ENCODE results near the gene NEUROD2. TPM values are rescaled to one million over a fixed set of nuclear protein-coding genes. Genes with fewer than 3 reads are reported as not detected.

NEUROD2 gene
- total and polyA plus RNA-seq, 2 experiments from 2014 or later: not detected

DNA sequence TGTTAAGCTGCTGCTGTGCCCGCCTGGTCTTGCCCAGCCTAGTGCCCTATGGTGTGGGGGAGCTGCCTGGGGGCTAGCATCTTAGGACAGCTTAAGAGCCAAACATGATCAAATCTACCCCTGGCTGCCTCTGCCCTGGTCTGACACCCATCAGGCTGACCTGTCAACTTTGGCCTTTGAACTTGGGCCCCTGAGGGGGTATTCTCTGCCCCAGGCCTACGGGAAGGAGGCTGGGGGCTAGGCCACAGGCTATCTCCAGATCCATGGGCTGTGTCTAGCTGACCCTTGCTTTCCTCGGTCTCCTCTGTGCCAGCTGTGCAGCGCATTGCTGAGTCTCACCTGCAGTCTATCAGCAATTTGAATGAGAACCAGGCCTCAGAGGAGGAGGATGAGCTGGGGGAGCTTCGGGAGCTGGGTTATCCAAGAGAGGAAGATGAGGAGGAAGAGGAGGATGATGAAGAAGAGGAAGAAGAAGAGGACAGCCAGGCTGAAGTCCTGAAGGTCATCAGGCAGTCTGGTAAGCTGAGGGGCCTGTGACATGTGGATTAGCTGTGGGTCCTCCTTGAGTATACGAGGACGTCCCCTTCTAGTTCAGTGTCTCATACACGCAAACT lies 26.0 kb upstream of the NEUROD2 start (continued):
- TF ChIP-seq, protein P1, sequence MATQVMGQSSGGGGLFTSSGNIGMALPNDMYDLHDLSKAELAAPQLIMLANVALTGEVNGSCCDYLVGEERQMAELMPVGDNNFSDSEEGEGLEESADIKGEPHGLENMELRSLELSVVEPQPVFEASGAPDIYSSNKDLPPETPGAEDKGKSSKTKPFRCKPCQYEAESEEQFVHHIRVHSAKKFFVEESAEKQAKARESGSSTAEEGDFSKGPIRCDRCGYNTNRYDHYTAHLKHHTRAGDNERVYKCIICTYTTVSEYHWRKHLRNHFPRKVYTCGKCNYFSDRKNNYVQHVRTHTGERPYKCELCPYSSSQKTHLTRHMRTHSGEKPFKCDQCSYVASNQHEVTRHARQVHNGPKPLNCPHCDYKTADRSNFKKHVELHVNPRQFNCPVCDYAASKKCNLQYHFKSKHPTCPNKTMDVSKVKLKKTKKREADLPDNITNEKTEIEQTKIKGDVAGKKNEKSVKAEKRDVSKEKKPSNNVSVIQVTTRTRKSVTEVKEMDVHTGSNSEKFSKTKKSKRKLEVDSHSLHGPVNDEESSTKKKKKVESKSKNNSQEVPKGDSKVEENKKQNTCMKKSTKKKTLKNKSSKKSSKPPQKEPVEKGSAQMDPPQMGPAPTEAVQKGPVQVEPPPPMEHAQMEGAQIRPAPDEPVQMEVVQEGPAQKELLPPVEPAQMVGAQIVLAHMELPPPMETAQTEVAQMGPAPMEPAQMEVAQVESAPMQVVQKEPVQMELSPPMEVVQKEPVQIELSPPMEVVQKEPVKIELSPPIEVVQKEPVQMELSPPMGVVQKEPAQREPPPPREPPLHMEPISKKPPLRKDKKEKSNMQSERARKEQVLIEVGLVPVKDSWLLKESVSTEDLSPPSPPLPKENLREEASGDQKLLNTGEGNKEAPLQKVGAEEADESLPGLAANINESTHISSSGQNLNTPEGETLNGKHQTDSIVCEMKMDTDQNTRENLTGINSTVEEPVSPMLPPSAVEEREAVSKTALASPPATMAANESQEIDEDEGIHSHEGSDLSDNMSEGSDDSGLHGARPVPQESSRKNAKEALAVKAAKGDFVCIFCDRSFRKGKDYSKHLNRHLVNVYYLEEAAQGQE (IDR thresholded peaks at IDR 0.05; ENCODE audit: unreplicated experiment): no peak
- TF ChIP-seq STAT1 (IDR thresholded peaks at IDR 0.05; ENCODE audit: unreplicated experiment) (no peak), JUNB (IDR thresholded peaks at IDR 0.05; ENCODE audit: unreplicated experiment) (no peak), NANOG (IDR thresholded peaks at IDR 0.05; ENCODE audit: borderline replicate concordance) (no peak), EZH2 (IDR thresholded peaks at IDR 0.05; ENCODE audit: low read depth, unreplicated experiment) (no peak)
- TF ChIP-seq, protein P2, sequence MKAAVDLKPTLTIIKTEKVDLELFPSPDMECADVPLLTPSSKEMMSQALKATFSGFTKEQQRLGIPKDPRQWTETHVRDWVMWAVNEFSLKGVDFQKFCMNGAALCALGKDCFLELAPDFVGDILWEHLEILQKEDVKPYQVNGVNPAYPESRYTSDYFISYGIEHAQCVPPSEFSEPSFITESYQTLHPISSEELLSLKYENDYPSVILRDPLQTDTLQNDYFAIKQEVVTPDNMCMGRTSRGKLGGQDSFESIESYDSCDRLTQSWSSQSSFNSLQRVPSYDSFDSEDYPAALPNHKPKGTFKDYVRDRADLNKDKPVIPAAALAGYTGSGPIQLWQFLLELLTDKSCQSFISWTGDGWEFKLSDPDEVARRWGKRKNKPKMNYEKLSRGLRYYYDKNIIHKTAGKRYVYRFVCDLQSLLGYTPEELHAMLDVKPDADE (IDR thresholded peaks at IDR 0.05): no peak

DNA sequence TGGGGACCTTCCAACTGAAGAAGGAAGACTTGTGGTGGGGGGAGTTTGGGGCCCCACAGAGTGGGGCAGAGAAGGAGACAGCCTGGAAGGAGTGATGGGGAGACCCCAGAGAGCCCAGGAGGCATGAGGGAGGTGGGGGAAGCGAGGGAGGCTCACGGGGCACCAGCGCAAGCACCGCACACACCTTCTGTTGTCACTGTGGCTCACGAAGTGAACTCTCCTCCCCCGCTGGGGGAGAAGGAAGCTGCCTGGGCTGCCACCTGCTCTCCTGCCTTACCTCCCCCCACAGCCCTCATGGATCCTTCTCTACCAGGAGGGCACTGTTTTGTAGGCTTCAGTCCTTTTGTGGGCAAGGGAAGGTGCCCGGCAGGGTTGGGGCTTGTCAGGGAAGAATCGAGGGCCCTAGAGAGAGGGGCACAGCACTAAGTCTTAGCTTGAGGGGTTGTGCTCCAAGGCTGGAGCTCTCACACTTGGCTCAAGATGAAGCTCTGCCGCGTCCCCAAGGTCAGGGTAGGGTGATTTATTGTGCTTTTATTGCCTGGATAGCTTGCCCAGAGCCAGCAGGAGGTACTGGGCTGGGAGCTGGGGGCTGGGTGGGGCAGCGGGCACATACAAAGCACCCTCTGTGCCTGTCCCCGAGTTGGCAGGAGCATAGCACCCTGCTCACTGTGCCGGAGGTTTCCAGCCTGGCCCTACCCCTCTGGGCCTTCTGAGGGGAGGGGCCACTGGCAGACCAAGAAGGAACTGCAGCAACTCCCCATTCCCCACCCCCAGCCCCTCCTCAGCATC lies 24.6 kb upstream of the NEUROD2 start:
- Mint-ChIP-seq H3K9me3 (no peaks in the 10 kb centered on the region), H3K4me3 (peak overlapping the region; percentile 35; the same call in 1 of the 3 replicates), H3K27me3 (ENCODE audit: insufficient read depth, low read depth, poor library complexity) (peaks cover 41% of the 10 kb centered on the region), H3K27ac (no peak overlapping the region), H3K36me3 (ENCODE audit: low read depth) (0 out of 3 replicates have a peak, but pooled peaks cover 2% of the 10 kb centered on the region), H3K4me1 (peaks cover 76% of the 10 kb centered on the region)
- Histone ChIP-seq H3F3A (replicated peaks; ENCODE audit: low read depth) (peaks cover 15% of the 10 kb centered on the region; the same call in 1 of the 2 replicates), H3K4me1 (ENCODE audit: insufficient read depth) (peaks cover 78% of the 10 kb centered on the region), H3K27me3 (ENCODE audit: insufficient read depth) (peaks cover 20% of the 10 kb centered on the region), H3K4me2 (peak overlapping the region; percentile 95), H3K36me3 (ENCODE audit: insufficient read depth) (no peaks in the 10 kb centered on the region), H3K27ac (ENCODE audit: low read depth) (no peak overlapping the region), H3K79me2 (replicated peaks; ENCODE audit: insufficient read depth) (no peaks in the 10 kb centered on the region; the same call in 1 of the 2 replicates), H3K4me3 (peak overlapping the region; percentile 32; the same call in 1 of the 2 replicates), H4K20me1 (replicated peaks; ENCODE audit: insufficient read depth) (no peaks in the 10 kb centered on the region), H3K9me2 (ENCODE audit: insufficient read depth) (no peaks in the 10 kb centered on the region), H2AFZ (no peak overlapping the region)
- no peak for DNase-seq (ENCODE audit: low spot score)
- ATAC-seq: no peak
- TF ChIP-seq, protein P2 (IDR thresholded peaks at IDR 0.05): no peak
- TF ChIP-seq ZNF331 (CRISPR knock-in tag; IDR thresholded peaks at IDR 0.05; ENCODE audit: low read depth): no peak
- TF ChIP-seq POLR2AphosphoS5 (IDR thresholded peaks at IDR 0.05; ENCODE audit: low read depth): no peak
- TF ChIP-seq, protein P3, sequence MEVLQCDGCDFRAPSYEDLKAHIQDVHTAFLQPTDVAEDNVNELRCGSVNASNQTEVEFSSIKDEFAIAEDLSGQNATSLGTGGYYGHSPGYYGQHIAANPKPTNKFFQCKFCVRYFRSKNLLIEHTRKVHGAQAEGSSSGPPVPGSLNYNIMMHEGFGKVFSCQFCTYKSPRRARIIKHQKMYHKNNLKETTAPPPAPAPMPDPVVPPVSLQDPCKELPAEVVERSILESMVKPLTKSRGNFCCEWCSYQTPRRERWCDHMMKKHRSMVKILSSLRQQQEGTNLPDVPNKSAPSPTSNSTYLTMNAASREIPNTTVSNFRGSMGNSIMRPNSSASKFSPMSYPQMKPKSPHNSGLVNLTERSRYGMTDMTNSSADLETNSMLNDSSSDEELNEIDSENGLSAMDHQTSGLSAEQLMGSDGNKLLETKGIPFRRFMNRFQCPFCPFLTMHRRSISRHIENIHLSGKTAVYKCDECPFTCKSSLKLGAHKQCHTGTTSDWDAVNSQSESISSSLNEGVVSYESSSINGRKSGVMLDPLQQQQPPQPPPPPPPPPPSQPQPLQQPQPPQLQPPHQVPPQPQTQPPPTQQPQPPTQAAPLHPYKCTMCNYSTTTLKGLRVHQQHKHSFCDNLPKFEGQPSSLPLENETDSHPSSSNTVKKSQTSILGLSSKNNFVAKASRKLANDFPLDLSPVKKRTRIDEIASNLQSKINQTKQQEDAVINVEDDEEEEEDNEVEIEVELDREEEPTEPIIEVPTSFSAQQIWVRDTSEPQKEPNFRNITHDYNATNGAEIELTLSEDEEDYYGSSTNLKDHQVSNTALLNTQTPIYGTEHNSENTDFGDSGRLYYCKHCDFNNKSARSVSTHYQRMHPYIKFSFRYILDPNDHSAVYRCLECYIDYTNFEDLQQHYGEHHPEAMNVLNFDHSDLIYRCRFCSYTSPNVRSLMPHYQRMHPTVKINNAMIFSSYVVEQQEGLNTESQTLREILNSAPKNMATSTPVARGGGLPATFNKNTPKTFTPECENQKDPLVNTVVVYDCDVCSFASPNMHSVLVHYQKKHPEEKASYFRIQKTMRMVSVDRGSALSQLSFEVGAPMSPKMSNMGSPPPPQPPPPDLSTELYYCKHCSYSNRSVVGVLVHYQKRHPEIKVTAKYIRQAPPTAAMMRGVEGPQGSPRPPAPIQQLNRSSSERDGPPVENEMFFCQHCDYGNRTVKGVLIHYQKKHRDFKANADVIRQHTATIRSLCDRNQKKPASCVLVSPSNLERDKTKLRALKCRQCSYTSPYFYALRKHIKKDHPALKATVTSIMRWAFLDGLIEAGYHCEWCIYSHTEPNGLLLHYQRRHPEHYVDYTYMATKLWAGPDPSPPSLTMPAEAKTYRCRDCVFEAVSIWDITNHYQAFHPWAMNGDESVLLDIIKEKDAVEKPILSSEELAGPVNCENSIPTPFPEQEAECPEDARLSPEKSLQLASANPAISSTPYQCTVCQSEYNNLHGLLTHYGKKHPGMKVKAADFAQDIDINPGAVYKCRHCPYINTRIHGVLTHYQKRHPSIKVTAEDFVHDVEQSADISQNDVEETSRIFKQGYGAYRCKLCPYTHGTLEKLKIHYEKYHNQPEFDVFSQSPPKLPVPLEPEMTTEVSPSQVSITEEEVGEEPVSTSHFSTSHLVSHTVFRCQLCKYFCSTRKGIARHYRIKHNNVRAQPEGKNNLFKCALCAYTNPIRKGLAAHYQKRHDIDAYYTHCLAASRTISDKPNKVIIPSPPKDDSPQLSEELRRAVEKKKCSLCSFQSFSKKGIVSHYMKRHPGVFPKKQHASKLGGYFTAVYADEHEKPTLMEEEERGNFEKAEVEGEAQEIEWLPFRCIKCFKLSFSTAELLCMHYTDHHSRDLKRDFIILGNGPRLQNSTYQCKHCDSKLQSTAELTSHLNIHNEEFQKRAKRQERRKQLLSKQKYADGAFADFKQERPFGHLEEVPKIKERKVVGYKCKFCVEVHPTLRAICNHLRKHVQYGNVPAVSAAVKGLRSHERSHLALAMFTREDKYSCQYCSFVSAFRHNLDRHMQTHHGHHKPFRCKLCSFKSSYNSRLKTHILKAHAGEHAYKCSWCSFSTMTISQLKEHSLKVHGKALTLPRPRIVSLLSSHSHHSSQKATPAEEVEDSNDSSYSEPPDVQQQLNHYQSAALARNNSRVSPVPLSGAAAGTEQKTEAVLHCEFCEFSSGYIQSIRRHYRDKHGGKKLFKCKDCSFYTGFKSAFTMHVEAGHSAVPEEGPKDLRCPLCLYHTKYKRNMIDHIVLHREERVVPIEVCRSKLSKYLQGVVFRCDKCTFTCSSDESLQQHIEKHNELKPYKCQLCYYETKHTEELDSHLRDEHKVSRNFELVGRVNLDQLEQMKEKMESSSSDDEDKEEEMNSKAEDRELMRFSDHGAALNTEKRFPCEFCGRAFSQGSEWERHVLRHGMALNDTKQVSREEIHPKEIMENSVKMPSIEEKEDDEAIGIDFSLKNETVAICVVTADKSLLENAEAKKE (CRISPR knock-in tag; IDR thresholded peaks at IDR 0.05): no peak
- TF ChIP-seq EZH2phosphoT487 (IDR thresholded peaks at IDR 0.05; ENCODE audit: unreplicated experiment): no peak
- no peak for TF ChIP-seq NANOG (IDR thresholded peaks at IDR 0.05; ENCODE audit: borderline replicate concordance)
